NCI-H446 (cell line): ENCODE results near the gene SF1.
"Not testable (repeated sequence)": the region's sequence is repeated elsewhere in the genome, so short reads cannot be mapped to it uniquely, and the experiment has no call there.

Experiments used
- DNase-seq, 2 experiments: peaks; one replicate each; lab custom pipeline; 2025; lab: John Stamatoyannopoulos, UW

Gene SF1

GRCh38 chr11:64778473-64779298 lies at the start of gene SF1:
Gene SF1 (minus strand): TSS chr11:64778542. CDS start chr11:64778392, 150 bp downstream.
- DNase-seq = peak; percentile 100

GRCh38 chr11:64827451-64827839 lies 49.1 kb upstream of the SF1 start:
- no peak for DNase-seq

GRCh38 chr11:64826578-64827450 lies 48.5 kb upstream of the SF1 start:
- DNase-seq = no peak

GRCh38 chr11:64826062-64826461 lies 47.7 kb upstream of the SF1 start:
- no peak for DNase-seq

- DNase-seq = no peak
Observed at GRCh38 chr11:64823568-64824119, 45.3 kb upstream of the SF1 start.

GRCh38 chr11:64817476-64817875 lies 39.1 kb upstream of the SF1 start:
- DNase-seq = no peak

- DNase-seq = not testable (repeated sequence)
Observed at GRCh38 chr11:64815433-64815832, 37.1 kb upstream of the SF1 start.

GRCh38 chr11:64814712-64815187 lies 36.4 kb upstream of the SF1 start:
- no peak for DNase-seq

GRCh38 chr11:64813826-64814225 lies 35.5 kb upstream of the SF1 start:
- DNase-seq = no peak

GRCh38 chr11:64810891-64811272 lies 32.5 kb upstream of the SF1 start:
- no peak for DNase-seq

- DNase-seq = peak; percentile 90 to 98
Observed at GRCh38 chr11:64810271-64810890, 32.0 kb upstream of the SF1 start, which contains the start of gene MEN1. Gene MEN1 (minus strand): TSS chr11:64810551. CDS start chr11:64810109, 442 bp downstream.

- no peak for DNase-seq
Observed at GRCh38 chr11:64809781-64810241, 31.5 kb upstream of the SF1 start.

GRCh38 chr11:64805481-64805880 lies 27.1 kb upstream of the SF1 start:
- no peak for DNase-seq

- no peak for DNase-seq
Observed at GRCh38 chr11:64804346-64805210, 26.2 kb upstream of the SF1 start.

GRCh38 chr11:64803846-64804345 lies 25.6 kb upstream of the SF1 start:
- no peak for DNase-seq

GRCh38 chr11:64803158-64803845 lies 25.0 kb upstream of the SF1 start, which contains the start of gene MAP4K2:
Gene MAP4K2 (minus strand): TSS chr11:64803214. CDS start chr11:64803149, 65 bp downstream.
- DNase-seq = peak; percentile 65 to 90

- no peak for DNase-seq
Observed at GRCh38 chr11:64802370-64803157, 24.2 kb upstream of the SF1 start.

GRCh38 chr11:64801561-64802369 lies 23.4 kb upstream of the SF1 start:
- DNase-seq = no peak
